Right cardiac atrium (tissue), 5 donors: ENCODE data around the gene RABAC1. TPM values are rescaled to one million over a fixed set of nuclear protein-coding genes. Genes with fewer than 3 reads are reported as not detected.

Experiments
- ATAC-seq, 2 donors: fragments of 200-7000 bp; cut with Tn5 transposase; one replicate each; pipeline versions ENCODE4 v1.8.0 to v1.9.1; 2020; ENCODE audit warnings: moderate library complexity in 2 of 2, mild to moderate bottlenecking in 1 of 2
- DNase-seq, 3 donors: peaks; one replicate each; pipeline ENCODE4 v3.0.0-alpha.2; 2020
- H3K27ac ChIP-seq: one replicate; pipeline ENCODE4 v1.5.1; 2013; ENCODE audit warnings: mild to moderate bottlenecking, low read length, control low read depth, moderate library complexity
- H3K27me3 ChIP-seq: one replicate; pipeline ENCODE4 v1.6.1; 2013; ENCODE audit not compliant: control insufficient read depth, insufficient read depth
- H3K4me1 ChIP-seq: one replicate; pipeline ENCODE4 v1.6.1; 2013; ENCODE audit warnings: low read length; ENCODE audit not compliant: control insufficient read depth, insufficient read depth
- H3K4me3 ChIP-seq: one replicate; pipeline ENCODE4 v1.5.1; 2013; ENCODE audit warnings: low read length, control low read depth
- H3K9me3 ChIP-seq: one replicate; pipeline ENCODE4 v1.6.1; 2013; ENCODE audit warnings: low read length; ENCODE audit not compliant: control insufficient read depth
- WGBS: extraction: QIAGEN DNeasy Blood & Tissue Kit; methylation state at CpG from one replicate; pipeline ENCODE4 v1.1.7; 2013; 5-methylcytosine and 5-hydroxymethylcytosine counted together
- intact Hi-C, 4 donors: fragments of 100-400 bp; cut with DNase I; formaldehyde crosslinking; loops; one replicate each; pipeline versions ENCODE4 v1.11.0 to v1.14.0; 2022 to 2023
- polyA plus RNA-seq: library from polyadenylated mRNA; stranded (reverse); fragments of 200-250 nt; gene quantifications from one replicate; pipeline ENCODE4 v1.2.3, GENCODE V29; 2013
- total RNA-seq, 4 donors: library from RNA; stranded (reverse); fragmentation: NEBNext Ultra II Directional; extraction: Animal tissue kit (Norgen Biotek cat#: 25700); gene quantifications; one replicate each; pipeline ENCODE4 v1.2.1, GENCODE V29; 2021
- donor health status: healthy with polysubstance abuse.
- donor health status: DM: no; HTN: yes; CAD: no.
- donor health status: DM: no; HTN: no; CAD: no.
- donor health status: DM: no; HTN: yes; CAD: no; lungs with severe emphysema.
- donor health status: DM: yes; HTN: yes; CAD: no.

RABAC1 gene
- total and polyA plus RNA-seq, 5 donors: 79.6 to 140 (median 94.4) TPM

DNA sequence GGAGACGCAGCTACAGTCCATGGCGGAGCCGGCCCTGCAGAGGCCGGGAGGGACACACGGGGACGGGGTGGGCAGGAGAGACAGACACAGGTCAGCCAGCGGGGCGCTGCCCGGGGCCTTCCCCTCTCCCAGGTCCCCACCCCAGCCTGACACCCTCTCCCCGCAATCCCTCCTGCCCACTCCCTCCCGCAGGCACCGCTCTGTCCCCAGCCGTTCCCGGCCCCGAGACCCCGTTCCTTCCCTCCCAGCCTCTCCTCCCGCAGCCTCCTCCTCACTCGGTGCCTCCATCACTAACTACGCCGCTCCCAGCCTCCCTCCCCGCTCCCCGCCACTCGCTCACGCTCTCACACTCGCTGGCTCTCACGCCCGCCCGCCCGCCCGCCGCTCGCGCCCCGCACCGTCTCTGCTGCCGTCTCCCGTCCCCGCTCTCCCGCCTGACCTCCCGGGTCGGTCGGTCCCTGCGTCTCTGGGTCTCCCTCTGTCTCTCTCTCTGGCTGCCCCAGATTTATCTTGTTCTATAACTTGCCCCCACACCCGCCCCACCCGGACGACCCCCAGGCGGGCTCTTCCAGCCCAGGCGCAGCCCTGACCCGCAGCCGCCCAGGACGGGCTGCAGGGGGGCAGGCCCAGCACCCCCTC is 46.1 kb downstream of the RABAC1 start:
- under 1% methylated on average over 51 of the region's 51 CpGs for WGBS
- no peaks in the 10 kb centered on the region for H3K4me1 ChIP-seq
- H3K4me3 ChIP-seq: no peak overlapping the region
- intact Hi-C loops: no loop called here
- no peak overlapping the region for H3K27ac ChIP-seq
- DNase-seq (peak in 2 of 3 donors; percentile 32 to 56), ATAC-seq (peak in 1 of 2 donors; percentile 10)
- no peaks in the 10 kb centered on the region for H3K27me3 ChIP-seq
- no peaks in the 10 kb centered on the region for H3K9me3 ChIP-seq

DNA sequence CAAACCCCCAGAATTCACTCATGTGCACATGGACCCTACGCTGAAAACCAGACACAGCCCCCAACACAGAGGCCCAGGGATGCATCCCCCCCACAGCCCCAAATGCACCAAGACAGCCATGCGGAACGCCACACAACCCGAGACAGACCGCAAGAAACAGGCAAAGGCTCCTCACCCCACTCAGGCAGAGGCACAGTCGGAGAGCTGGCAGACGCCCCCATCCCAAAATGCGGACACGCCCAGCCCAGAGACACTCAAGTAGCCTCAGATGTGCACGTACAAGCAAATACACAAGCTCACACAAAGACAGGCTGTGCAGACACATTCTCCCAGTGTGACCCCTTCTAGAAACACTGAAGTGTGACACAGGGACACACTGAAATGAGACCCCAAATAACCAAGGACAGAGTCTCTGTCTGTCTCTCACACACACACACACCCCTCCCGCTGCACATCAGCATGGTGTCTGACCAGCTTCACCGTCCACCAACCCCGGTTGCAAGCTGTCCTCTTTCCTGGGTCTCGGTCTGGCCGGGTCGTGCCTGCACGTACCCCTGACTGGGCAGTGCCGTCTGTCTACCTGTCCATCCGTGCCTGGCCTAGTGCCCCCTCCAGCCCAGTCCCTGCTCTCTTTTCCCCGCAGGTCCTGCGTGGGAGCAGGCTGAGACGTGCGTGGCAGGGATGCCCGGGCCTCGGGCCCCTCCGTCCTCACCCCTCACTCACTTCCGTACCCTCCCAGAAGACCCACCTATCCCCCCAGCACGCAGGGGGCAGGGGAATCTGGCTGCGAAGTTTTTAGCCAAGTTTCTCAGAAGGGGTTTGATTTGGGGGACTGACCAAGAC is 47.0 kb downstream of the RABAC1 start:
- intact Hi-C loops: no loop called here
- 7% methylated on average over 29 of the region's 29 CpGs for WGBS
- no peak overlapping the region for H3K27ac ChIP-seq
- H3K27me3 ChIP-seq: no peaks in the 10 kb centered on the region
- DNase-seq (peak in 2 of 3 donors; percentile 26 to 38), ATAC-seq (no peak)
- H3K9me3 ChIP-seq: no peaks in the 10 kb centered on the region
- no peak overlapping the region for H3K4me3 ChIP-seq
- H3K4me1 ChIP-seq: no peaks in the 10 kb centered on the region

DNA sequence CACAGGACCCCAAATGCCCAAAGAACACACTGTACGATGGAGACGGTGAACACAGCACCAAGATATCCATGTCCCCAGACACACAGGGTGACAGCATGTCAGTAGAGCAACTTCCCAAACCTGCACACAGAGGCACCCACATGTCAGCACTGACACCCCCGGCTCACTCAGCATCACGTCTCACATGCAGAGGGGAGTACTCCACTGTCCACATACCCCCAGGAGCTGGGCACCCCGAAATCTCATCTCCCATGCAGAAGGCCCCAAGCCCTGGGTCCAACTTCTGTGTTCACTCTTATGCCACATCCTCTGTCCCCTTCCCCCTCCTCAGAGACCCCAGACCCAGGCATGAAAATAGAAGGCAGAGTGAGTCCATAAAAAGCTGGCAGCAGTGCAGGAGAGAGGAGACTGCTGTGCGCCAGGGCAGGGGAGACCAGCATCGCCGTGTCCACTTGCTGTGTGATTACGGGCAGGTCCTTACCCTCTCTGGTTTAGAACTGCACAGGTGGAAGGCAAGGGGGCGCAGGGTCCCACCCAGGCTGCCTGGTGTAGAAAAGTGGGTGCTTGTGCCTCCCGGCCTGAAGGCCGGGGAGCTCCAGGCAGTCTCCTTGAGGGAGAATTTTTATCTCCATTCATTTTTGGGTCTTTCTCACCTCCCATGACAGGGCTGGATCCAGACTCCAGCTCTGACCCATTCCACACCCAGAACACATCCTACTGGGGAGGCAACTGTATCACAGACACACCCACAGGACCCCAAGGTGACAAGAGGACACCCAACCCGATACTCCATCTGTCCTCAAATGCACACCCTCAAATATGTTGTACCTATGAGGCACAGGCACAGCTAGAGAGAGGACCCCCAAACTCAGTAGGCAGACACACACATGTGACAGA is 47.9 kb downstream of the RABAC1 start:
- intact Hi-C loops: no loop called here
- H3K27me3 ChIP-seq: no peaks in the 10 kb centered on the region
- no peak overlapping the region for H3K27ac ChIP-seq
- 55% methylated on average over 13 of the region's 13 CpGs for WGBS
- no peak overlapping the region for H3K4me3 ChIP-seq
- no peaks in the 10 kb centered on the region for H3K4me1 ChIP-seq
- DNase-seq (peak in 2 of 3 donors; percentile 8 to 26), ATAC-seq (no peak)
- no peaks in the 10 kb centered on the region for H3K9me3 ChIP-seq

DNA sequence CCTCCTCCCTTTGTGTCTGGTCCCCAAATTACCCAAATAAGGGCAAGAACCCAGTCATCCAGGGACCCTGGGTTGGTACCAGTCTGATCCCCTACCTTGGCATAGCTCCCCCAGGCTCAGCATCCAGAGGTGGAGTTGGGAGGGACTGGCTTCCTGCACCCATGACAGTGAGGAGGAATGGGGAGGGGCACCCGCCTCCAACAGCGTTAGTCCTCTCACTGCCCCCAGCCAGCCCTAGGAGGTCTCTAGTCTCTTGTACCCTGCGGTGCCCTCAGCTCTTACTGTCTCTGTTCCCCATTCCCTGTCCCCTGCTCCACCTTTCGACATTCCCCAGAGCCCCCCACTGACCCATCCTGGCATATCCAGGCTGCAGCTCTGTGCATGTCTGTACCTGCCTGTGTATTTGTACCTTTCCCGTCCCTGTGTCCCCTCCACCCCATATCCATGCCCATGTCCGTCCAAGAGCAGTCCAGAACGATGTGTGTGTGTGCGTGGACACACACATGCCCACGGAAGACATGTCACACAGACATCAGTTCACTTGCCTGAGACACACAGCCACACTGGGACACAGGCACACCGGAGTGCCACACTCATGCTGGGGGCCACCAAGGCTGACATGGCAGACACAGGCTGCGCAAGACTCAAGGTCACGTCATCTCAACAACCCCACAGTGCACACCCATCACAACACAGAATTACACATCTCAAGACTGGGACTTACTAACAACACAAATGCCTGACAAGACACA is 48.7 kb downstream of the RABAC1 start:
- no peak for ATAC-seq
- DNase-seq: peak in 2 of 3 donors; percentile 26 to 55
- no peak overlapping the region for H3K4me3 ChIP-seq
- H3K9me3 ChIP-seq: no peaks in the 10 kb centered on the region
- WGBS: 56% methylated on average over 12 of the region's 12 CpGs
- no peaks in the 10 kb centered on the region for H3K27me3 ChIP-seq
- no peak overlapping the region for H3K27ac ChIP-seq
- H3K4me1 ChIP-seq: no peaks in the 10 kb centered on the region
- intact Hi-C loops: no loop called here

DNA sequence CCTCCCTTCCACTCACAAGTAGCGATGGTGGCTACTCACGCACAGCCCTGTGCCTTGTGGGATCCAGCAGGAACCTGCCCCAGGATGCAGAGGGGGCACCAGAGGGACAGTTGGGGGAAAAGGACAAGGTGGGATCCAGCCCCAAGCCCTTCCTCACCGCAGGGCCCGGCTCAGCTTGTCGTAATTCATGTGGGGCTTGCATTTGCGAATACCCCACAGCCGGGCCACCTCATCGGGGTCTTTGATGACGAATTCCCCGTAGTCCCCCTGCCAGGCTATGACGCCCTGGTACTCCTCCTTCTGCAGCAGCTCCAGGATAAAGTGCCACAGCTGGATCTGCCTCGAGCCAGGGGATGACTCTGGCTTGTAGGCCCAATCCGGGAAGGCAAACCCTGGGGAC is 49.4 kb downstream of the RABAC1 start:
- intact Hi-C loops: no loop called here
- Histone ChIP-seq H3K4me1 (no peaks in the 10 kb centered on the region), H3K4me3 (no peak overlapping the region), H3K27me3 (no peaks in the 10 kb centered on the region), H3K9me3 (no peaks in the 10 kb centered on the region), H3K27ac (no peak overlapping the region)
- WGBS: 46% methylated on average over 13 of the region's 13 CpGs
- peak in 2 of 3 donors; percentile 39 to 44 for DNase-seq
- ATAC-seq: no peak

DNA sequence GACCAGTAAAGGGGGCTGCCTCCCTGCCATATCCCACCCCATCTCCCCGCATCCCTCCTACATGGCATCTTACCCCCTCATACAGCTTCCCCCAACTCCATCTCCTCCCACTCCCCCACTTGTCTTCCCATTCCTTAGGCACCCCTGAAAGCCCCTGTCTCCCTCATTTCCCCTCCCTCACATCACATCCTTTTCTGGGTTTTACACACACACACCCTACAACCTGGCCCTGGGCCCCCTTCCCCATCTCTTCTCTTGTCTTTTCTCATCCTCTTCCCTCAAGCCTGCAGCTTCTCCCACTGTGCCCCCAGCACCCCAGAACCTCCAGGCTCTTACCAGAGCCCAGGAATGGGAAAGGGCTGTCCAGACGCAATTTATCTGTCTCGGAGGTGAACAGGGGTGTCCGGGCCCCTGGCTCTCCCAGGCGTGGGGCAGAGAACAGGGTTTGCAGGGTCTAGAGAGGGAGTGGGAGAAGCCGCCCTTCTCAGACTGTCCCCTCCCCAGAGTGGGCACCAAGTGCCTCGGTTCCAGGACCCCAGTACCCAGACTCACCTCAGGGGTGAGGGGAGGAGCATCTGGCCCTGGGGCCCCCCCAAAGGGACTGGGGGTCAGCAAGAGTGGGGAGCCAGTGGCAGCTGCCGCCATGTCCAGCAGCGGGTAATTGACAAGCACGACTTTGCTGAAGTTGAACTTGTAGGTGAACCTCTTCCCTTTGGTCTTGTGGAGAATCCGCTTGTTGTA is 50.2 kb downstream of the RABAC1 start:
- H3K27ac ChIP-seq: no peak overlapping the region
- intact Hi-C loops: no loop called here
- no peaks in the 10 kb centered on the region for H3K9me3 ChIP-seq
- WGBS: 73% methylated on average over 11 of the region's 11 CpGs
- no peaks in the 10 kb centered on the region for H3K4me1 ChIP-seq
- no peaks in the 10 kb centered on the region for H3K27me3 ChIP-seq
- ATAC-seq (no peak), DNase-seq (peak in 2 of 3 donors; percentile 42 to 55)
- H3K4me3 ChIP-seq: no peak overlapping the region

DNA sequence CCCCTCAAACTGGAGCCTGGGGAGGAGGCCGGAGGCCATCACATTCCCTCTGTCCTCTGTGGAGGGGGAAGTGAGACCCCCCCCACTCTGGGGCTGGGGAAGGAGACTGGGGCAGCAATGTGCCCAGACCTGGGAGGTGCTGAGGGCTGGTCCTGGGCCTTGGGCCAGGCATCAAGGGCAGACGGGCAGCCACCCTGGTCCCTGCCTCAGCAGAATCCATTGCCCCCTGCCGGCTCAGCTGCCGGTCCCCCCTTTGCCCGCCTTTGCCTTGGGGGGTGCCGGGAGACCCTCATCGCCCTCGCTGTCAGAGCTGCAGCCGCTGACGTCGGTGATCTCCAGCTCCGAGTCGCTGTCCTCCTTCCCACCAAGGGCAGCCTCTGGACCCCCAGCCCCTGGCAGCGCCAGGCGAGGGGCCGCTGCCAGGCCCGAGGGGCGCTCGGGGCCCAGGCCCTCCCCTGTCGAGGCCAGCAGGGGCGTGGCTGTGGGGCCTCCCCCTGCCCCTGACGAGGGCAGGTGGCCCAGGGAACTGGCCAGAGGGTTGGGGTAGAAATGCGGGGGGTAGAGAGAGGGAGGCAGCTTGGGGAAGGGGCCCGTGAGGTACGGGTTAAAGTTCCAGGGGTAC is 51.0 kb downstream of the RABAC1 start:
- Histone ChIP-seq H3K4me3 (no peak overlapping the region), H3K27me3 (no peaks in the 10 kb centered on the region), H3K4me1 (no peaks in the 10 kb centered on the region), H3K27ac (no peak overlapping the region), H3K9me3 (no peaks in the 10 kb centered on the region)
- intact Hi-C loops: no loop called here
- 85% methylated on average over 25 of the region's 25 CpGs for WGBS
- DNase-seq: peak in 1 of 3 donors; percentile 47
- peak in 1 of 2 donors; percentile 2 for ATAC-seq

DNA sequence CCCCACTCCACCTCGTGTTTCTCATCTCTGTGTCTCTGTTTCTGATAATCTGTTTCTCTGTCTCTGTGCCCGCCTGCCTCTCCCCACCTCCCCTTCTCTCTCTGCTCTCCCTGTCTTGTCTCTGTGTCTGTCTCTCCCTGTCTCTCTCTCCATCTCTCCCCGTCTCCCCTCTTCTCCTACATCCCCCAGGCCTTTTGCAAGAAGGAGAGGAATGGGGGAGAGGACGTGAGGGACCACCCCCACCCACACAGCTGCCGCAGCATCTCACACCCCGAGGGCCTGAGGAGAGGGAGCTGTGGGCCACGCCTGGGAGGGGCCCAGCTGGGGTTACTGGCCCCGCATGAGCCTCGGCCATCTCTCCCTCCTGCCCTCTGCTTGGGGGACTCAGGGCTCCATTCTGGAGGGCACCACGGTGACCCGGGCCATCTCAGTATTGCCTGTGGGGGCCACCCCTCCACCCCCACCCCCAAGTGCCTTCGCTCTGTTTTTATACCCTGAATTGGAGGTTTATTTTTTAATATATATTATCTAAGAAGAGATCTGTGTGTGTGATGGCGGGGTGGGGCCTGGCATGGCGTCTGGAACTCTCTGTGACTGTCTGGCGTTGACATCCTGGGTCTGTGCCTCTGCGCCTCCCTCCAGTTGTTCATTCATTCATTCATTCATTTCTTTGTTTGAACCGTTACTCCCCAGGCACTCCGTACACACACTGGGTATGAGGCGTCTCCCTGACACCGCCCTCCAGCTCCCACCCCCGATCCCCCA is 52.0 kb downstream of the RABAC1 start:
- no peak for ATAC-seq
- peak in 1 of 3 donors; percentile 7 for DNase-seq
- no peaks in the 10 kb centered on the region for H3K27me3 ChIP-seq
- WGBS: 79% methylated on average over 21 of the region's 21 CpGs
- intact Hi-C loops: no loop called here
- no peak overlapping the region for H3K27ac ChIP-seq
- H3K4me1 ChIP-seq: no peaks in the 10 kb centered on the region
- H3K9me3 ChIP-seq: no peaks in the 10 kb centered on the region
- no peak overlapping the region for H3K4me3 ChIP-seq
